GM18520 (cell line): ENCODE data around the gene ZNF524.
"Not testable (repeated sequence)": the region's sequence is repeated elsewhere in the genome, so short reads cannot be mapped to it uniquely, and the experiment has no call there.

Experiments
- ATAC-seq: cut with Tn5 transposase; IDR thresholded peaks from one replicate; pipeline ENCODE4 v1.9.1; 2021; ENCODE audit not compliant: unreplicated experiment

The ZNF524 gene, protein sequence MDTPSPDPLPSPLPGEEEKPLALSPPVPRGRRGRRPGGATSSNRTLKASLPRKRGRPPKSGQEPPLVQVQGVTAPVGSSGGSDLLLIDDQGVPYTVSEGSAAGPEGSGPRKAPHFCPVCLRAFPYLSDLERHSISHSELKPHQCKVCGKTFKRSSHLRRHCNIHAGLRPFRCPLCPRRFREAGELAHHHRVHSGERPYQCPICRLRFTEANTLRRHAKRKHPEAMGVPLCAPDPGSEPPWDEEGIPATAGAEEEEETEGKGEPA

DNA sequence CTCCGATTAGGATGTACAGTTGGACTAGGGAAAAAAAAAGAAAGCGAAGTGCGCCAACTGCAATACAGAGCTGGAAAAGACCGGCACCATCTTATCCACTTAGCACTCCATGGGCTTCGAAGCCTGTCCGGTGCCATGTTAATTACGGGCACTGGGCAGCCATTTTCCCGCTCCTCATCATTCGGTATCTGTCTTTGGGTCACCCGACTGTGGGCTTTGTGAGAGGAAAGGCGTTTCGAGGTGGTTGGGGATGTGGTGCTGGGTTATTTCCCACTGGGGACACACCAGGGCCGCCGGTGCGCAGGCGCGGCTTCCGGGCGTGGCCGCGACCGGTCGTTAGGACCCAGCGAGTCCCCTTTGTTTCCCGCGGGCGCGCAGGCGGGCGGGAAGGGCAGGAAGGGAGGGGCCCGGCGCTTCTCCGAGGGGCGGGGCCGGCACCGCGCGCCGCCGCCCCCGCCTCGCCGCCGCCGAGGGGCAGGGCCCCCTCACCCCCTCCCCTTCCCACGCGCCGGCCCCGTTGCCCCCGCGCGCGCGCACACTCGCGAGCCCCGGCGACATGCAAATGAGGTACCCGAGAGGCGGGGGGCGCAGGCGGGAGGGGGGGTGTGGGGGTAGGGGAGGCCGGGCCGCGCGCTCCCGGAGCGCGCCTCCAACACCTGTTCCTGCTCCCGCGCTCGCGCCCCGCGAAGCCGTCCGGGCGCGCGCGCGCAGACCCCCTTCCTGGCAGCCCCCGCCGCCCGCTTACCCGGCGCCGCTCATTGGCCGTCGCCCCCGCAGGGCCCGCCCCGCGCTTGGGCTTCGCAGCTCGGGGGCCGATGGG is at the start of gene ZNF524:
Gene ZNF524, plus strand, starts transcription at position 447 of the 820 bp plus-strand sequence. CDS start 1,825 bp downstream, outside the sequence.
- ATAC-seq = peak; percentile 31

DNA sequence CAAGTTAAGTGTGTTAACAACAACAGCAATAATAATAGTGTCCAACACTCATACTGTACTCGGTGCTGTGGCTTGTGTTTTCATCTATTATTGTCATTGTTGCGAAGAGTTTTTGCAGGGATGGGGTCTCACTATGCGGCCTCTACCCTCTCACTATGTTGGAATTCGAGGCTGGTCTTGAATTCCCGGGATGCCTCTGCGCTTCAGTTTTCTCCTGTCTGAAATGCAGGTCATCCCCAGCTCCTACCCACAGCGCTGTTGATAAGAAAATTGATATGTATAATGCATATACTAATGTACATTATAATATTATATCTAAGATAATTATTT is 49.8 kb upstream of the ZNF524 start:
- ATAC-seq = no peak

DNA sequence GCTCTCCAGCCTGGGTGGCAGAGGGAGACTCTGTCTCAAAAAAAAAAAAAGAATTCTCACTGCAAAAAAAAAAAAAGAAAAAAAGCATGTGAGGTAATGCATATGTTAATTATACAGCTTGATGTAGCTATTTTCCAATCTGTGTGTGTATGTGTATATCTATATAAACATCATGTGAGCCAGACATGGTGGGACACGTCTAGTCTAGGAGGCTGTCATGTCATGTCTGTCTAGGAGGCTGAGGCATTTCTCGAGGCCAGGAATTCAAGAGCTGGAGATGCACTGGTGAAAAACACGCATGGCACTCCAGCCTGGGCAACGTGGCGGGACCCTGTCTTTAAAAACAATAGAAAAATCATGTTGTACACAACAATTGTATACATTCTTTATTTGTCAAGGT is 47.9 kb upstream of the ZNF524 start:
- no peak for ATAC-seq

- ATAC-seq = no peak
These were observed 47.5 kb upstream of the ZNF524 start for GRCh38 chr19:55552620-55553019.

DNA sequence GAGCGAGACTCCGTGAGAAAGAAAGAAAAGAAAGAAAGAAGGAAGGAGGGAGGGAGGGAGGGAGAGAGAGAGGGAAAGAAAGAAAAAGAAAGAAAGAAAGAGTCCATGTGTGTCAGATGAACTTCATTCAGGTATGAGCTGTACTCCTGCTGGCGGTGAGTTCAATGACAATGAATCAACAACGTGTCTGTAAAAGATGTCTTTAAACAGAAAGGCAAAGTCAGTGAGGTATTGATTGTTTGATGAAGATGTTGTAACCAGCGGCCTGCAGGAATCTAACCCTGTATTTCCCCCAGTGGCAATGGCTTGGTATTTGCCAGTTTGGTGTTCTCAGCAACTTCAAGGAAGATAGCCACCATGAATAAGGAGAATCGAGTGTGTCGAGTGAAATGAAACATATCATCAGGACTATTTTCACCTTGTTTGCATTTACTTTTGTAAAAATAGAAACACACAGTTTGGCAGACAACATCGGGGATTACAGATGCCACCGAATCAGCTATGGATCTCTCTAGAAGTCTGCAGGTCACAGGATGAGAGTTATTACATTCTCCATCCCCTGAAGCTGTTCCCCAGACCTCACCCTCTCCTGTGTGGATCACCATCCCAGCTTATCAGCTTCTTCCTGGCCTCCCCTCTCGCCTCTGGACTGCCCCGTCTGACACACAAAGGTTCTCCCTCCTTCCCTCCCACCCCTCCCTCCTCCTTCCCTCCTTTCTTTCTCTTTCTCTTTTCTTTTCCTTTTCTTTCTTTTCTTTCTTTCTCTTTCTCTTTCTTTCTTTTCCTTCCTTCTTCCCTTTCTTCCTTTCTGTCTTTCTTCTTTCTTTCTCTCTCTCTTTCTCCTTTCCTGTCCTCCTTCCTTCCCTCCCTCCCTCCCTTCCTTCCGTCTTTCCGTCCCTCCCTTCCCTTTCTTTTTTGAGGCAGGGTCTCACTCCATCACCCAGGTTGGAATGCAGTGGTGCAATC is 46.6 kb upstream of the ZNF524 start:
- no peak for ATAC-seq

DNA sequence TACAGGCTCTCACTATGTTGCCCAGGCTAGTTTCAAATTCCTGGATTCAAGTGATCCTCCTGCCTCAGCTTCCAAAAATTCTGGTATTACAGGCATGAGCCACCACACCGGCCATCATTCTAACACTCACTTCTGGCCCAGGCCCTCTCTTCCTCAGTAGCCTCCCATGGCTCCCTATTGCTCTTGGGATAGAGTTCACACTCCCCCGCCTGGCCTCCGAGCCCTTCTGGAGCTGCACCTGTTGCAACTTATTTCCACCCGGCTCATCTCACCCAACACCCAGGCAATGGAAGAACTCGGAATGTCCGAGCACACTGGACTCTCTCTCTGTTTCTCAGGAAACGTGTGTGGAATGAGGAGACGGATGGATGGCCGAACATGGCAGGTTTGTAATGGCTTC is 45.8 kb upstream of the ZNF524 start:
- ATAC-seq = no peak

DNA sequence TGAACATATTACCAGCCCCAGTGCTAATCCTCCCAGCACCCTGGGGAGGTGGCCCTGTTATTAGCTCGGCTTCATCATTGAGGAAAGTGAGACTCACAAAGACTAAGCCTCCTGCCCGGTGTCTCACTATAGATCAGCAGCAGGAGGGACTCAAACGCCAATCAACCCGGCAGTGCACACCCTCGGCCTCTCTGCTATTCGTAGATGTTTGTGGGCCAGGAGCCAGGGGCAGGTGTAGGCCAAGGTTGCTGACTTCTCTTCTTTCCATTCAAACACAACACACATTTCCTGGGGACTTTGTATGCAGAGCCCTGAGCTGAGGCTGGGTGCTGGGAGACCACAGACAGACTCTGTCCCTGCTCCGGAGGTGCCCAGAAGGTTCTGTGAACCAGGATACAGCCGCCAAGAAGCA is 45.3 kb upstream of the ZNF524 start:
- ATAC-seq = no peak

DNA sequence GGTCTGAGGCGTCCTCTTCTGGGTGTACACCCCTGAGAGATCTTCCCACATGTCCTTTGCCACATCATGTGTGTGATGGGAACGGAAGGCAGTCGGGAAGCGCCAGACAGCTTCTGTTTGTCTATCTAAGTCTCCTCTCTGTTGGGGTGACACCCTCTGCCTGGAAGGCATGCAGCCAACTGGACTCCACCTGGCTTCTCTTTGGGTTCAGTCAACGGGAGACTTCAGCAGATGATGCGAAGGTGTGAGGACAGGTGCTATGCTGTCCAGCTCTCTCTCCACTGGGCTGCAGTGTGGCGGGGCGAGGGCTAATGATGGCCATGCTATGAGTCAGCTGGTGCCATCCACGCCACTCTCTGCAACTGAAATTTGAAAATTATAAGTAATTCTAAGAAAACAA is 40.4 kb upstream of the ZNF524 start:
- ATAC-seq = no peak

GRCh38 chr19:55563261-55563690 is 36.8 kb upstream of the ZNF524 start:
- no peak for ATAC-seq

DNA sequence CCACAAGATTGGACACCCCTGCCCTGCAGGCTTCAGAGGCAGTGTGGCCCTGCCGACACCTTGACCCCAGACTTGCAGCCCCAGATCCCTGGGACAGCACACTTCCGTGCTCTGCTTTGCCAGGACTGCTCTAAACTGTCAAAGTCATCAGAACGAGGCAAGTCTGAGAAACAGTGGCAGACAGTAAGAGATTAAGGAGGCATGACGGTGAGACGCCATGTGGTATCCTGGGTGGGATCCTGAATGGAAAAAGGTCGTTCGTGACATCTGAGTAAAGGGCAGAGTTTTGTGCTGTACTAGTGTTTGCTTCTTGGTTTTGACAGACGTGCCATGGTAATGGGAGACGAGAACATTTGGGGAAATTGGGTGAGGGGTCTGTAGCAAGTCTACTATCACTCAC is 33.3 kb upstream of the ZNF524 start:
- no peak for ATAC-seq

DNA sequence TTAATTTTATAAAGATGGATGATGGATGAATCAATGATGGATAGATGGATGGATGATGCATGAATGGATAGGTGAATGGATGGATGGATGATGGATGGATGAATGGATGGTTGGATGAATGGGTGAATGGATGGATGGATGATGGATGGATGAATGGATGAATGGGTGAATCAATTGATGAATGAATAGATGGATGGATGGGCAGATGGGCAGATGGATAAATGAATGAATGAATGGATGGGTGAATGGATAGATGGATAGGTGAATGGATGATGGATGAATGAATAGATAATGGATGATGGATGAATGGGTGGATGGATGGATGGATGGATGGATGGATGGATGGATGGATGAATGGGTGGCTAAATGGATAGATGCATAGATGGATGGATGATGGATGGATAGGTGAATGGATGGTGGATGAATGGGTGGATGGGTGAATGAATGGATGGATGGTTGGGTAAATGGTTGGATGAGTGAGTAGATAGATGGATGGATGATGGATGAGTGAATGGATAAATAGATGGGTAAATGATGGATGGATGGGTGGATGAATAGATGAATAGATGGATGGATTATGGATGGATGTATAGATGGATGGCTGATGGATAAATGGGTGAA is 32.3 kb upstream of the ZNF524 start:
- no peak for ATAC-seq

DNA sequence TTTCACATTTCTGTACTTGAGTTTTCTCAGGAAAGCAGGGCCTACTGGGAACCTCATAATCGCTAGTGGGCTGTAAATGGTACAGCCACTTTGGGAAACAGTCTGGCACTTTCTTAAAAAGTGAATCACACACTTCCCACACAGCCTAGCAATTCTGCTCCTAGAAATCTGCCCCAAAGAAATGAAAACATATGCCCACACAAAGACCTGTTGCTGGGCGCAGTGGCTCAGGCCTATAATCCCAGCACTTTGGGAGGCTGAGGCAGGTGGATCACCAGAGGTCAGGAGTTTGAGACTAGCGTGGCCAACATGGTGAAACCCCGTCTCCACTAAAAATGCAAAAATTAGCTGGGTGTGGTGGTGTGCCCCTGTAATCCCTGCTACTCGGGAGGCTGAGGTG is 30.6 kb upstream of the ZNF524 start:
- ATAC-seq = not testable (repeated sequence)

DNA sequence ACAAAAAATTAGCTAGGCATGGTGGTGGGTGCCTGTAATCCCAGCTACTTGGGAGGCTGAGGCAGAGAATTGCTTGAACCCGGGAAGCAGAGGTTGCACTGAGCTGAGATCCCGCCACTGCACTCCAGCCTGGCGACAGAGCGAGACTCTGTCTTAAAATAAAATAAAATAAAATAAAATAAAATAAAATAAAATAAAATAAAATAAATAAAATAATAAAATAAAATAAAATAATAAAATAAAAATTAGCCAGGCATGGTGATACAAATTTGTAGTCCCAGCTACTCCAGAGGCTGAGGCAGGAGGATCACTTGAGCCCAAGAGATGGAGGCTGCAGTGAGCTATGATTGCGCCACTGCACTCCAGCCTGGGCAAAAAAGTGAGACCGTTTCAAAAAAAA is 26.2 kb upstream of the ZNF524 start:
- not testable (repeated sequence) for ATAC-seq

GRCh38 chr19:55576746-55577145 is 23.3 kb upstream of the ZNF524 start:
- ATAC-seq = no peak

DNA sequence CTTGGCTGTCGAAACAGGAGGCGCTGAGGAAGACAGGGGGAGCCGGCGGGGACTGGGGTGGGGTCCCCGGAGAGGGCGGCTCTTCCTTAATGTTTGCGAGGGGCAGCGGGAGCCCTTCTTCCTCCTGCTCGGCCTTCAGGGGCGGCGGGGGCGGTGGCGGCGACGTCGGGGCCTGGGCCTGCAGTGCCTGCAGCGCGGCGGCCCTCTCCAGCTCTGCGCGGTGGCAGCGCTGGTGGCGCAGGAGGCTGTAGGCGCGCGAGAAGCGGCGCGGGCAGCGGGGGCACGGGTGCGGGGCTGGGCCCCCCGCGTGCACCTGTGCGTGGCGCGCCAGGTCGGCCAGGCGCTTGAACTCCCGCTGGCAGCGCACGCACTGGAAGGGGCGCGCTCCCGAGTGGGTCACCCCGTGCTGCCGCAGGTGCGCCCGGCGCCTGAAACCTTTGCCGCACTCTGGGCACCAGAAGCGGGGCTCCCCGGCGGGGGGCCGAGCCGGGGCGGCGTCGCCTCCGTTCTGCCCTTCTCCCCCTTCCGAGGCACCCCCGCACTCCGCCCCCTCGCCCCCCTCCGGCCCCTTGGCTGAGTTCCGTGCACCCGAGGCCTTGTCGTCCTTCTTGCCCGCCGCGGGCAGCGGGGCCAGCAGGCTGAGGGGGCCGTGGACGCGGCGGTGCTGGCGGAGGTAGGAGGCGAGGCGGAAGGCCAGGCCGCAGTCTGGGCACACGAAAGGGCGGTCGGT is 21.9 kb upstream of the ZNF524 start:
- no peak for ATAC-seq

DNA sequence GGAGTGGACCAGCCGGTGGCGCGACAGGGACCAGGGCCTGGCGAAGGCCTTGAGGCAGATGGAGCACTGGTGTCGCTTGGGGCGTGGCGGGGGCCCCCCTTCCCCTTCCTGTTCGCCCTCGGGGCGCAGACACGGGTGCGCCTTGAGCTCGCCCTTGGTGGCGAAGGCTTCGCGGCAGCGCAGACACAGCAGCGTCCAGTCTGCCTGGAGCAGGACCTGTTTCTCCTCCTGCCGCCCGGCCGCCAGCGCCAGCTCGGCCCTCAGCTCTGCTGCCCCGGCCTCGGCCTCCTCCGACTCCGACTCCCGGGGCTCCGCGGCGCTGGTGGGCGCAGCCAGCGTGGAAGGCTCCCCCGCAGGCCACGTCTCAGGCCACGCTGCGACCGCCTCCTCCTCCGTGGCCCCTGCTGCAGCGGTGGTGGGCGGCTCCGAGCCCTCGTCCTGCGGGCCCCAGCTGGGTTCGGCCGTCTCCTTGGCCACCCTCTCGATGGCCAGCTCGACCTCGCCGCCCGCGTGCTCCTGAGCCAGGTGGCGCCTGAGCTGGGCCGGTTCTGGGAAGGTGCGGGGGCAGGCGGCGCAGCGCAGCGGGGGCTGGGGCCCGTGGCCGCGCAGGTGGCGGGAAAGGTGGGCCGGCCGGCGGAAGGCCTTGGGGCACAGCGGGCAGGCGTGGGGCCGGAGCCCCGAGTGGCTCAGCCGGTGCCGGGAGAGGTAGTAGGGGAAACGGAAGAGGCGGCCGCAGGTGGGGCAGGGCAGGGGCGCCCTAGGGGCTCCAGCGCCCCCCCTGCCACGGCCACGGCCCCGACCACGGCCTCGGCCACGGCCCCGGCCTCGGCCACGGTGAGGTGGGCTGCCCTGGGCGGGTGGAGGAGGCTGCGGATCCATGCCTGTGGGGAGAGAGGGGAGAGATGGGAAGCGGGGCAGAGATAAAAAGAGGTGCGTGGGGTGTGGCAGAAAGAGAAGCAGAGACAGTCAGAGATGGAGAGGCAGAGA is 21.0 kb upstream of the ZNF524 start:
- no peak for ATAC-seq

- ATAC-seq = no peak
These were observed 20.1 kb upstream of the ZNF524 start for GRCh38 chr19:55579766-55580621.

- no peak for ATAC-seq
These were observed 19.4 kb upstream of the ZNF524 start, which contains the start of gene ZNF579 for GRCh38 chr19:55580628-55581144. Gene ZNF579, minus strand, starts transcription at chr19:55580848. Its CDS starts 1,209 bp downstream, at chr19:55579639.
